HG02623 (cell line): ENCODE data around the gene WDR62.

Source experiments
- ATAC-seq: cut with Tn5 transposase; IDR thresholded peaks from one replicate; pipeline ENCODE4 v1.9.1; 2021; ENCODE audit warnings: moderate library complexity; ENCODE audit not compliant: unreplicated experiment

WDR62 gene

DNA sequence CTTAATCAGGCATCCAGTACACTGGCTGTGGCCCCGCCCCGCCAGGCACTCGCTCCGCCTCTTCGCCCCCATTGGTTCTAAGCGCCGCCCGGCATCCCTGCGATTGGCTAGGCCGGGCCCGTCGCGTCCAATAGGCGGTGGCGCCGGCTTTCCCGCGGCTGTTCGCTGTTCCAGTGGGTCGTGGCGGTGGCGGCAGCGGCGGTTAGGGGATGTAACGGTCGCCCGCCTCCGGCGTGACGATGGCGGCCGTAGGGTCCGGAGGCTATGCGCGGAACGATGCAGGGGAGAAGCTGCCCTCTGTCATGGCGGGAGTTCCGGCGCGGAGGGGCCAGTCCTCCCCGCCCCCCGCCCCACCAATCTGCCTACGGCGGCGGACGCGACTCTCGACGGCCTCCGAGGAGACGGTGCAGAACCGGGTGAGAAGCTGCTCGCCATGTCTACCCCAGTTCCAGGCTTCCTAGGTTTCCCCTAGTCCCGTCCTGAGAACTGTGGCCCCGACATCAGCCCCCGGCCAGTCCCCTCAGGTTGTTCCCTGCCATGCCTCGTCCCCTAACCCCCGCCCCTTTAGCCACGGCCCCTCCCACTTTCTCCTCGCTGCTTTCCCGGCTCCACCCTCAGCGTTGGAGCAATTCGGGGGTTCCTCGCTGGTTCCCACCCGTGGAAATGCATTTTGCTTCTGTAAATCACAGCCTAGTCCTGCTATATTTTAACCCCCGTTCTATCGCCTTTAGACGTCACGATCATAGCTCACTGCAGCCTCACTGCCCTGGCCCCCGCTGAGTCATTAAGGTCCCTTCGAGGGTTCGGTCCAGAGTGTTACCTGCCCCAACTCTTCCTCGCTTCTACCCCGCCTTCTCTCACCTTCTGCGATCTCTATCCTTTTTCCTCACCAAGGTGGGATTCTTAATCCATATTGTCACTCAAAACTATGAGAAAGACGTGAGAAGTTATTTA is at the start of gene WDR62:
Gene WDR62, plus strand, starts transcription at position 165 of the 954 bp plus-strand sequence. Its CDS starts 75 bp downstream, at position 240.
- peak; percentile 72 for ATAC-seq

DNA sequence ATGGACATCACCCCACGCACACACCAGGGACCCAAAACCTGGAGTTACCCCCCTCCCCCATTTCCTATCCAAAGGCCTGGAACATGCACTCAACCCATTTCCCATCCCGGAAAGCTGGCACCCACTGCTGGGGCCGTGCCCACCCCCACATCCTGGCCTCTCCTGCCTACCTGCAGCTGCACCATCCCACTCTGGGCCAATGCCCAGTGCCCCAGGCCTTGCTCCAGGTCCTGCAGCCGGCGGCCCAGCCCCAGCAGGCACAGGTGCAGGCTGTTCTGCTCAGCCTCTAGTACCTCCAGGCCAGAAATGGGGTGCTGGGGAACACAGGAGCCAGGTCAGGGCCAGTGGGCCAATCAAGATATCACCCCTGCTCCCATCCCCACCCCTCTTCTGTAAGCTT is 47.7 kb upstream of the WDR62 start:
- no peak for ATAC-seq

DNA sequence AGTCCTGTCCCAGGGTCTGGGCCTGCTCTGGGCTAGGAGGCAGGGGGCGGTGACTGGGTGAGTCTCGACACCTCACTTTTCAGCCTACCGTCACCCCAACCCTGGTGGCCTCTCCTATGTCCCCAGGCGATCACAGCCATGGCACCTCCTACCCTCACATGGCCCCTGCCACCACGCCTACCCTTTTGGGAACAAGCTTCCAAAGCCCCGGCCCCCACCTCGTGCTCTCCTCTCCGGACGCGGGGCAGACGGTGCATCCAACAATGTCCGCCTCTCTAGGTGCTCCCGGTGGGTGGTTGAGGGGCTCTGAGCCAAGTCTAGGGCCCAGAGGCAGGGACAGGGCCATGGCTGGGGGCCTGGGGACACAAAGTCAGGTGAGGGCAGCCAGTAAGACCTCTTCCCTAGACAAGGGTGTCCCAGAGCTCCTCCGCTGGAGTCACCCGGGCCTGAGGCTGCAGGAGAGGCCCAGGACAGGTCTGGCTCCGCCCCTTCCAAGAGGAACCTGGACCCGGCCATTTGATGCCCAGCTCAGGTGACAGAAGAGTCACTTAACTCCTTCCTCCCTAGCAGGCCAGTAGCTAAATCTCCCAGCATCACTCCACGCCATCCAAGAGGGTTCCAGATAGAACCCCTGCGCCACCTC is 46.2 kb upstream of the WDR62 start, which contains the start of gene SYNE4:
Gene SYNE4, minus strand, starts transcription at position 478 of the 643 bp plus-strand sequence. Its CDS starts 132 bp downstream, at position 346.
- no peak for ATAC-seq

DNA sequence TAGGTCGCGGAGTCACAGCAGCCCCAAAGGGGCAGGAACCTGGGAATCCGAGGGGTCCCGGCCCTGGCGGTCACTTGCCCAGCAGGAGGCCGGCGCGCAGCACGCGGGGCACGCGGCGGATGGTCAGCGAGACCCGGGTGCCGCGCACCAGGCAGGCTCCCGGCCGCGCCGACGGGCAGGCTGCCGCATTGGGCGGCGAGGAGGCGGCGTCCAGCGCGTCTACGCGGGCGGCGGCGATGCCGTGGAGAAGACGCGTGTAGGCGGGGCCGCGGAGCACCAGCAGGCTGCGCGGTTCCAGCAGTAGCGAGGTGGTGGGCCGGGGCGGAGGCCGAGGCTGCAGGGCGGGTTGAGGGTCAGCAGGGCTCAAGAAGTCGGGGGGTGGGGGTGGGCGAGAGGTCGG is 45.5 kb upstream of the WDR62 start:
- ATAC-seq = no peak

DNA sequence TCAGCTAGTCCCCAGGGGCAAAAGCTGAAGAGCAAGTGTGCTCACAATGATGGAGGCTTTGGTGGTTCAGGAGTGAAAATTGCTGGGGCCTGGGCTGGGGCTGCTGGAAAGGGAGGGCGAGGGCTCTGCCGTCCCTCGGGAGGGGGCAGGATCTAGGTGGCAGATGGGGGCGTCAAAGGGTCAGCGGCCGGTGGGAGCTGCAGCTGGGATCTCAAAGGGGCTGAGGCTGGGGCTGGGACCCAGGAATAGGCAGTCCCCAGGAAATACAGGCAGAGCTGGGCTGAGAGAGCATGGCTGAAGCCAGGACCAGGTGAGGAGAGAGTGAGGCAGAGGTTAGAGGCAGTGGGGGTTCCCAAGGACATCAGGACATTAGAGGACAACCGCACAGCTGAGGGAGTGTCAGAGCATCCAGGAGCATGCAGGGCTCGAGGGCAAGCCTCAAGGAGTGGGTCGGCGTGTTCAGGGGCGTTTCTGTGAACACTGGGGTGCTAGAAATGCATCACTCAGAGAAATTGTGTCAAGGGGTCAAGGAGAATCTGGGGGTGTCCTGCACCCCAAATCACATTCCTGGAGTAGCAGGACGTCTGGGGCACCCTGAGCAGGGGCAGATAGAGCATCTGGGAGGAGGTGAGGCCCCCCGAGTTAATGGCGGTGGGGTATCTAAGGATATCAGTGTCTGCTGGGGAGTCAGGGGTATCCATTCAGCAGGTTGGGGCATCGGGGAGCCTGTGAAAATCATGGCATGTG is 44.9 kb upstream of the WDR62 start:
- no peak for ATAC-seq

DNA sequence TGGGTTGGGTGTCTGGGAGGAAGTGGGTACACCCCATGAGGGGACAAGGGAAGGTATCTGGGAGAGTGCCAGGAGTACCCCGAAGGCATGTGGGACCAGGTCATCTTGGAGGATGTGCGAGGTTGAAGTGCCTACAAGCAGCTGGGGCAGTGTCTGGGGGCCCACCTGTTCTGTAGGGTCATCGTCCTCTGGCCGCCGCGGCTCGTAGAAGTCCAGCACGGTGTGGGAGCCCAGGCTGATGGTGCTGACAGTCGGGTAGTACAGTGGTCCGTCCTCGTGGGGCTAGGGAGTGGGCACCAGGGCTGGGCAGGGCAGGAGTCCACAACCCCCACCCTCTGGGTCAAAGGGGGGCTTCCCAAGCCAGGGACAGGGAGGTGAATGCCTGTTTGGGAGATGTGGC is 44.3 kb upstream of the WDR62 start:
- no peak for ATAC-seq

DNA sequence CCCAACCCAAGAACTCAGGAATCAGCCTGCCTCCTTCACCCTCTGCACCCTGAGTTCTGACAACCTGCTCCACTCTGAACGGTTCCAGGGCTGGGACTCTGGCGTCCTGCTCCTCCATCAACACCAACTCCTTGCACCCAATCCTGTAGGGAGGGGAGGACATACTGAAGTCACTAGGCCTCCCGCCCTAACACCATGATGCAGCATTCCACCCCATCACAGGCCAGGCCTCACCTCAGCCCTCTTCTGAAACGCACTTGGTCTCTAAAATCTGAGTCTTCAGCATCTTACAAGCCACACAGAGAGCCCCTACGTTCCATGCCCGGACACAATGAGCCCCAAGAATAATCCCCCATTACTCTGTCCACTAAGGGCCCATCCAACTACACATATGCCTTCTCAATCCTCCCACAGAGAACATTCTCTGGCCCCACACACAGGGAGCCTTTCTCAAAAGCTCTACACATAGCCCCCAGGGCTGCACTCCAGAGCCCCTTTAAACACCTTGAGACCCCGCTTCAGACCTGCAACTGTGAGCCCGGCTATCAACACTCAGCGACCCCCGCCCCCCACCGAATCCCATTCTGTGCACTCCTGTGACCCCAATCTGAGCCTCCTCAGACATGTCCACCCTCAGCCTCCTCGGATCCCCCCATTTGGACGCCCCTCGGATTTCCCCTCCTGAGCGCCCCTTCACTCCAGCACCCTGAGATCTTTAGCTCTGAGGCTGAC is 41.3 kb upstream of the WDR62 start:
- no peak for ATAC-seq

DNA sequence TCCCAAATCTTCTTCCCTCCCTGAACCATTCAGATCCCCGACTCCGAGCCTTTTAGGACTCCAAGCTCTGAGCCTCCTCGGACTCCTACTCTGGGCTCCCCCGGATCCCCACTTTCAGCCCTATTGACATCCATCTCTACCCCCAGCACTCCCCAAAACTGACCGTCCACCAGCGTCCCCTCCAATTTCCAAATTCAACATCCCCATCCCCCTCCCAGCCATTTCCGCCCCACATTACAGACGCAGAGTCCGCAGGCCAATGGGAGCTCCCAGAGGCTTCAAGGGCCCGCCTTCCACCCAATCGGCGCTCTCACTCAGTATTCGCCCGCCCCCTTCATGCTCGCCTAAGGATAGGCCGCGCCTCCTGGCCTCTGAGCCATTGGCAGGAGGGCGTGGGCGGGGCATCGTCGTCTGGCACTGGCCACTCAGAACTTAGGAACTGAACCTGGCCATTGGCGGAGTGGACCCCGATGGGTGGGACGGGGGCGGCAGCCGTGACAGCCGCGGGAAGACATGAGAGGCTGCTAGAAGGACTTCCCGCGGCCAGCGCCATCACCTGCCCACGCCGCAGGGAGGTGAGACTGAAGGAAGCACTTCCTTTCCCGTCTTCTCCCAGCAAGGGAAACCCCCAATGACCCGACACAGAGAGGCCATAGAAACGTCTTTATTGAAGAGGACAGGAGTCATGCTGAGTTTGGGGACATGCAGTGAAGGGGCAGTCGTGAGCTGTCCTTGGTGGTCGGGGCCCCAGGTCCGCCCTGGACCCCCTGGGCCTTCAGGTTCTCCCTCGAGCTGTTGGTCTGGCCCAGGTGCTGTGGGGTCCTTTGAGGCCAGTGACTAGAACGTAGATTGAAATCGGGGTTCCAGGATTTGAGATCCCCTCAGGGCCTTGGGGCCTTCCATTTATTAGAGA is 40.4 kb upstream of the WDR62 start, which contains the start of gene ALKBH6:
Gene ALKBH6, minus strand, starts transcription at position 202 of the 913 bp plus-strand sequence. CDS start 816 bp downstream, outside the sequence.
- ATAC-seq = peak; percentile 94

DNA sequence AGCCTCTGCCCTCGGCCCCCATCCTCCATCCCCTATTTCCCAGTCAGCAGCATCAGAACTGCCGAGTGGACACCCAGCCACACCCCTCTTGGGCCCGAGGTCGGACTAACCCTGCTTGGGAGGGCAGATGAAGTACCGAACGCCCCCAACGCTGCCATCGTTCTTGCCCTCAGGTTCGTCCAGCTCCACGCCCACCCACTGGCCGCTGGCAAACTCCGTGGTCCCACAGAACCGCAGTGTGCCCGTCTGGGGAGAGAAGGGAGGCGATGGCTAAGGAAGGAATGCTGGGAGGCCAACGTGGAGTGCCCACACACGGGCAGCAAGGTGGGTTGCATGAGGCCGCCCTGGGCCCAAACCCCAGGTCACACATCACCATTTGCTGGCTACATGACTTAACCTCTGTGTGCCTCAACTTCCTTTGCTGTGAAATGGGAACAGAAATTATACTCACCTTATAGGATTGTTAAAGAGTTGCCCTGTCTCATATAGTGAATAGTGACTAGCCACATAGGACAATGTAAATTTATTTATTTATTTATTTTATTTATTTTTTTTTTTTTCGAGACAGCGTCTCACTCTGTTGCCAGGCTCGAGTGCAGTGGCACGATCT is 35.5 kb upstream of the WDR62 start:
- no peak for ATAC-seq

DNA sequence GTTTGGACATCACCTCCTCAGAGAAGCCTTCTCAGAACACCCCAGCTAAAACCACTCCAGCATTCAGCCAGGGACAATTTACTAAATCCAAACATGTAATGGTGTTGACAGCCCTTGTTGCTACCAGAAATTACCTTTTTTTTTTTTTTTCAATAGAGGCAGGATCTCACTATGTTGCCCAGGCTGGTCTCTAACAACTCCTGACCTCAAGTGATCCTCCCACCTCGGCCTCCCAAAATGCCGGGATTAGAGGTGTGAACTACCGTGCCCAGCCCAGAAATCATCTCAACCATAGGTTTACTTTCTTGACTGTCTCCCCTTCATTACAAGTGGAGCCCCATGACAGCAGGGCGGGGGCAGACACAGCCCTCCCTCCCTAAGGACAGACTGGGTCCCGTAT is 31.3 kb upstream of the WDR62 start:
- no peak for ATAC-seq

DNA sequence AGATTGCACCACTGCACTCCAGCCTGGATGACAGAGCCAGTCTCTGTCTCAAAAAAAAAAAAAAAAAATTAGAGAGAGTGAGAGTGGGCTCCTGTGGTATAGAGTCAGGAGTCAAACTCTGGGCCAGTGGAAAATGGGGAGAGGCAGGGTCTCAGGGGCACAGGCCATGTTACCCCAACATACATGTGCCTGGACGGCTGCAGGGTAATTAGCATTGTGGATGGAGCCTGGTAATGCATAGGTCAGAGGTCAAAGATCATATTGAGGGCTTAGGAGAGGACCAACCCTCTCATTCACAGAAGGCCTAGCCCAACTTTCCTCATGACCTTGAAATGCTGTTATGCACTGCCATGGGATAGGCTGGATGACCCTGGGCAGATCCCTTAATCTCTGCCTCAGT is 29.2 kb upstream of the WDR62 start:
- ATAC-seq = no peak

DNA sequence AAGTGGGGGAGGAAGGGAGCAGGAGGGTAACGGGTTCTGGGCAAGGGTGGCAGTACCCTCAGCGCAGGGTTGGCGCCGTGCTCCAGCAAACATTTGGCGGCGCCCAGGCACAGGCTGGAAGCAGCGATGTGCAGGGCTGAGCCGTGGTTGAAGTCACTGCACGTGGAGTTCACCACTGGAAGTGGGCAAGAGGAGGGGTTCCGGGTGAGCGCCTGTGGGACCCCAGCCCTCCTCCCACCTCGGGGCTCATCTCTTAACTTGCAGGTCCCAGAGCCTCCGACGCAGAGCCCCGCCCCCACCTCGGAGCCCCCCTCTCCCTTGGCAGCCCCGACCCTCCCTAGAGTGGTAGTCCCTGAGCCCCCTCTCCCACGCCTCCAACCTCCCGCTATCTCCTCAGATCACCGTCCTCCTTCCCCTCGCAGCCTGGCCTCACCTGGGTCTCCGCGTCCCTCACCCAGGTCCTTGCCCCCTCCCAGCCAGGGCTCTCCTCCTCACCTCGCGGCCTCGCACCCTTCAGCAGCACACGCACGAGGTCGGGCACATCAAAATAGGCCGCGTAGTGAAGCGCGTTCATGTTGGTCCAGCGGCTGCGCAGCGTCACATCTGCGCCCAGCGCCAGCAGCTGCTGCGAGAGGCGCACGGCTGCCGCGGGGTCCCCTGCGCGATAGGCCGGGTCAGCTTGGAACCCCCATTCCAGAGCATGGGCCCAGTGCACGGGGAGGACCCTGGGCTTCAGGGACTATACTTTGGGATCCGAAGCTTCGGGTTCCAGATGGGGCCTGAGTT is 28.4 kb upstream of the WDR62 start:
- no peak for ATAC-seq

DNA sequence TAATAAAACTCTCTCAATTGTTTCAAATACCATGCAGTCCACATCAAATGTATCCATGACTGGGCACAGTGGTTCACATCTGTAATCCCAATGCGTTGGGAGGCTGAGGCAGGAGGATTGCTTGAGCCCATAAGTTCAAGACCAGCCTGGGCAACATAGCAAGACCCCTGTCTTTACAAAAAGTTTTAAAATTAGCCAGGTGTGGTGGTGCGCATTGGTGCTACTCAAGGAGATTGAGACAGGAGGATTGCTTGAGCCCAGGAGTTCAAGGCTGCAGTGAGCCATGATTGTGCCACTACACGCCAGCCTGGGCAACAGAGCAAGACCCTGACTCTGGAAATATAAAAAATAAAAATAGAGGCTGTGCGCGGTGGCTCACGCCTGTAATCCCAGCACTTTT is 27.0 kb upstream of the WDR62 start:
- no peak for ATAC-seq

DNA sequence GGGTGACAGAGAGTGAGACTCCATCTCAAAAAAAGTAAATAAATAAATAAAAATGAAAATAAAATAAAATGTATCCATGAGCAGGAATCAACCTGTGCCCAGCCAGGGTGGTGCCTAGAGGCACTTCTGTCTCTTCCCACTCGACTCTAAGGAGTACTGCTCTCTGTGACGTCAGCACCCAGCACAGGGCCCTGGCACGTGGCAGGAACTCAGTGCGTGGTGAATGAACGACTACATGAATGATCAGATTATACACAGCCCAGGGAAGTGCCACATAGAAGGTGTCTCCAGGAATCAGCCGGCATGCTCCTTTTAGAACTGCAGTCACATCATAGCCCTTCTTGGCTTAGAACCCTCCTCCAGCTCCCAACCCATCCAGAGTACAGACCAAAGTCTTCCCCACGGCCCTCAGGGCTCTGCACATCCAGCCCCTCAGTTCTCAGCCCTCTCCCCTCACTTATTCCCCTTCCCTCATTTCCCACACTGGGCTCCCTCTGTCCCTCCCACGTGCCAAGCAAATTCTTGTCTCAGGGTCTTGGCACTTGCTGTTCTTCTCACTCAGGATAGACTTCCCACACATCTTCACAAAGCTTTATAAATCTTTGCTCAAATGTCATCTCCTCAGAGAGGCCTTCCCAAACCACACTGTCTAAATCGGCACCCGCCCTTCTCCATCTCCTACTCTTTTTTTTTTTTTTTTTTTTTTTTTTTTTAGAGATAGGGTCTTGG is 26.2 kb upstream of the WDR62 start:
- no peak for ATAC-seq

DNA sequence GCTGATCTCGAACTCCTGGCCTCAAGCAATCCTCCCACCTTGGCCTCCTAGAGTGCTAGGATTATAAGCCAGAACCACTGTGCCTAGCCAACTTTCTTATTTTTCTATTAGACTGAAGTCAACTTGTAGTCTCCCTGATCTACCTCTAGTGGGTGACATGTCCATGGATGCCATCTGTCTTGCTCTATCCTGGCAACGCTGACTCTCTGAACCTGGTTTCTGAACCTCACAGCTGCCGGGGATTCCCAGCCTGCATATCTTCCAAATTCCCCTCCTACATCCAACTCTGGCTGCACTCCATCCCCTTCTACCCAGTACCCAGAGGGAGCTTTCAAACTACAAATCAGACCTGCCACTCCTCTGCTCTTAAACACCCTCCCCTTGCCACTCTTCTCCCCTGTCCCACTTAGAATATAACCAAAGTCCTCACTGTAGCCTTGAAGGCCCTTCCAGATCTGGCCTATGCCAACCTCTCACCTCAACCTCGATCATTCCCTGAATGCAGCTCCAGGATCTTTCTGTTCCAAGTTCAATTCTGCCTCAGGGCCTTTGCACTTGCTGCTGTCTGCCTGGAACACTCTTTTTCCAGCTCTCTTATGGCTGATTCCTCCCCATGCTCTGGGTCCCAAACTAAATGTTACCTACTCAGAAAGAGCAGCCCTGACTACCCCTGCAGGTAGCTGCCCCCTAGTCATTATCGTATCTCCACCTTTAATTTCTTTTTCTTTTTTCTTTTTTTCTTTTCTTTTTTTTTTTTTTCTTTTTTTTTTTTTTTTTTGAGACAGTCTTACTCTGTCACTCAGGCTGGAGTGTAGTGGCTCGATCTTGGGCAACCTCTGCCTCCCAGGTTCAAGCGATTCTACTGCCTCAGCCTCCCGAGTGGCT is 24.2 kb upstream of the WDR62 start:
- ATAC-seq = no peak

DNA sequence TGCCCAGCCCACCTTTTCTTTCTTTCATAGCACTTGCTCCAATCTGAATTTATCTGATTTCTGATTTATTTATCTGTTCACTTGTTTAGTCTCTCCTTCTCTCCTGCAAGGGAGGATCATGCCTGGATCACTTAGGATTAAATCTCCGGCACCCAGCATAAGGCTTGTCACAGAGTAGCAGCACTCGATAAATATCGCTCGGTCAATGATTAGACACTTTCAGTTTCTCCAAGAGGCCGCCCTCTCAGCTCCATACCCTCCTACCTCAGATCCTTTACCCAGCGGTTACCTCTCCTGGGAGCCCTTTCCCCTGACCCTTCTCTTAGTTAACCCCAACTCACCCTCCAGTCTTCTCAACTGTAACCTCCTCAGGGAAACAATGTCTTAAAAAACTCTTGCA is 23.4 kb upstream of the WDR62 start:
- no peak for ATAC-seq
